ENCODE data around the gene ACOD1. TPM values are rescaled to one million over a fixed set of nuclear protein-coding genes. Genes with fewer than 3 reads are reported as not detected.

Gene ACOD1
- total RNA-seq, 1 donor from 2014 or later: not detected

DNA sequence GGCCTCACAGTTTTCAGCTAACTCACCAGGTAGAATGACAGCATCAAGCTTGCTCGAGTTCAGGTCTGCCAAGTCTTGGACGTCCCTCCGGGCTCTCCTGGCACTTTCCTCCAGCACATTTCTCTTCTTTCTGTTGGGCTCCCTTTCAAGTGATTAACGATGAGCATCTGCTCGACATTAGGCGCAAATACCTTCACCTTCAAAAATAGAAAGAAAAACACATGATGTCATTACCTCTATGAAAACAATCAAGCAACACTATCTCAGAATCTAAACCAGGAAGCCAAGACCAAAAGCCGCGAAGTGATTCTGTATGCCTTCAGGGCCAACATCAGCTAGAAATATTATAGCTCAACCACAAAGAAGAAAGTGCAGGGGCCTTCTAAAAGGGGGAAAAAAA lies 28.2 kb downstream of the ACOD1 start:
- intact Hi-C loops (cut with DNase I): no loop called here

DNA sequence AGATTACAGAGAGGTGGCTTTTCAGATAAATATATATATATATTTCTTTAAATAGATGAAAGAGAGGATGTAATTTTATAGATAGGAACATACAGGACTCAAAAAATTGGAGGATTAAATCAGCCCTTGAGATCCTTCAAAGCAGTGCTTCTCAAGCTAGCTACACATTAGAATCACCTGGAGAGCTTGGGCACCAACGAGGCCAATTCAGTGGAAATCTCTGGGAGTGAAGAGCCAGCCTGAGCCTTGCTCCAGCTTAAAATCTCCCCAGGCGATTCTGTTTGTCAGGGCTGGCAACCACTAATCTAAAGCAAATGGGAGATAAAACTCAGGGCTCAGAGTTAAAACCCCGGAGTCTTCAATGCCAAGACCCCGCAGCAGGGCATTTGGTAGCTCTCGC lies 28.6 kb downstream of the ACOD1 start:
- intact Hi-C loops (cut with DNase I): no loop called here
- no peak for ATAC-seq
- DNase-seq (ENCODE audit: low spot score): no peak

More for the DNA sequence above, 28.2 kb downstream of the ACOD1 start:
- ATAC-seq (no peak), DNase-seq (ENCODE audit: low spot score) (no peak)

DNA sequence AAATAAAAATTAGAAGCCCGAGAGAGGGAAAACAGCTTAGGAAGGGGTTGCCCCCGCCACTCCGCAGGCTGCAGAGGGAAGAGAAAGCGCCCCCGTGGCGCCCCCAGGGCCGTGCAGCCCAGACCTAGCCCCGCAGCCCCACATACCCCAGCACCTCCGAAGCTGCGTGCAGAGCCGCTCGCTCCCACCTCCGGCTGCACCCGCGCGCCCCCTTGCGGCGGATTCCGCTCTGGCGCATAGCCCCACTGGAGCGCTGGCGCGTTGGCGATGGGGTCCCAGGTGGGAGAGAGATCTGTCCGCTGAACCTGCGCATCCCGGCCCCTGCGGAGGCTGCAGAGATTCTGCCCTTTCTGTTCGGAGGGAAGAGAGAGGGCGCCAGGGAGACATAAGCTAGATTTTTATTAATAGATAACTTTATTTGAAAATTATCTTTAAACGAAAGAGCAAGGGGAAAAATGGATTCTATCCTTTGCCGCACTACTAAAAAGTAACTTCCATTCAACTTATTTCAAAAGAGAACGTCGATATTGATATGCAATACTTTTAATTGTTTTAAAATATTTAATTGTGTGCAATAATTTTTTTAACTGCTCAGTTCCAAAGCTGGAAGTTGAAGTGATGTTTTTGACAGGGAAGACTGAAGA lies 31.9 kb downstream of the ACOD1 start:
- DNase-seq (ENCODE audit: low spot score): peak; percentile 92
- intact Hi-C loops (cut with DNase I): no loop called here
- ATAC-seq: peak; percentile 98

DNA sequence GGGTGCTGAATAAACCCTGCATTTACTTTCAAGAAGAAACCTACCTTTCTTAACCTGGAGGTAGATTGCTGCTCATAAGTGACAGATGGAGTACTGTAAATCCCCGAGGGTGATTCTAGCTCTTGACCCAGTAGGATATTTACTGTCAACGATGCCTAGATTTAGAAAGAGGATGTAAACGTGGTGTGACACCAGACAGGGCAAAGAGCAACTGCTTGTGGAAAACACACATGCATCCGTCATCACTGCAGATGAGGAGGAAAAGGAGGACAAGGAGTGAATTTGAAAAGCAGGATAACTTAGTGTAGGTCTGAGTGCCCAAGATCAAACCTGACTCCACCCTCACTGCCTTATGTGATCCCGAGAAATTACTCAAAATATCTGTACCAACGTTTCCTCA lies 33.8 kb downstream of the ACOD1 start:
- no peak for DNase-seq (ENCODE audit: low spot score)
- ATAC-seq: no peak
- intact Hi-C loops (cut with DNase I): no loop called here

DNA sequence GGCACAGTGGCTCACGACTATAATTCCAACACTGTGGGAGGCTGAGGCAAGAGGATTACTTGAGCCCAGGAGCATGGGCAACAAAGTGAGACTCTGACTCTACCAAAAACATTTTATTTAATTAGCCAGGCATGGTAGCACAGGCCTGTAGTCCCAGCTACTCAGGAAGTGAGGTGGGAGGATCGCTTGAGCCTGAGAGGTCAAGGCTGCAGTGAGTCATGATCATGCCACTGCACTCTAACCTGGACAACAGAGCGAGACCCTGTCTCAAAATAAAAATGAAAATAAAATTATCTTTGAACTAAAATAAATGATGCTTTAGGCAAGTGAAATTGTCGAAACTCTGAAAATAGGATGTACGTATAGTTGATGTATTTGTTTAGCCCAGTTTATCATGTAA lies 35.4 kb downstream of the ACOD1 start:
- DNase-seq (ENCODE audit: low spot score): no peak
- intact Hi-C loops (cut with DNase I): no loop called here
- ATAC-seq: no peak

DNA sequence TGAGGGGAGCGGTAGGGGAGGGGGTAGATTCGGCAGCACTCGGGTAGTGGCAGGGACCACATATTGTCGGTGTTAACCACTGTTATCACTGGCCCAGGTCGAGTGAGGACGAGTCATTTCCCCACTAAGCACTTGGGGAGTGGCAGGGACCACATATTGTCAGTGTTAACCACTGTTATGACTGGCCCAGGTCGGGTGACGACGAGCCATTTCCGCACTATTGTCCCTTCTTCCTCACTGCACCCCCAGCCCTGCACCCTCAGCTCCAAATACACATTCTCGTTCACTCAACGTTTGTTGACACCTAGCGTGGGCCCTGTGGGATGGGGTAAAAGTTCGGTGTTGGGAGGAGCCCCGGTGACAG lies 43.1 kb downstream of the ACOD1 start:
- peak; percentile 44 for ATAC-seq
- intact Hi-C loops (cut with DNase I): no loop called here
- DNase-seq (ENCODE audit: low spot score): no peak

DNA sequence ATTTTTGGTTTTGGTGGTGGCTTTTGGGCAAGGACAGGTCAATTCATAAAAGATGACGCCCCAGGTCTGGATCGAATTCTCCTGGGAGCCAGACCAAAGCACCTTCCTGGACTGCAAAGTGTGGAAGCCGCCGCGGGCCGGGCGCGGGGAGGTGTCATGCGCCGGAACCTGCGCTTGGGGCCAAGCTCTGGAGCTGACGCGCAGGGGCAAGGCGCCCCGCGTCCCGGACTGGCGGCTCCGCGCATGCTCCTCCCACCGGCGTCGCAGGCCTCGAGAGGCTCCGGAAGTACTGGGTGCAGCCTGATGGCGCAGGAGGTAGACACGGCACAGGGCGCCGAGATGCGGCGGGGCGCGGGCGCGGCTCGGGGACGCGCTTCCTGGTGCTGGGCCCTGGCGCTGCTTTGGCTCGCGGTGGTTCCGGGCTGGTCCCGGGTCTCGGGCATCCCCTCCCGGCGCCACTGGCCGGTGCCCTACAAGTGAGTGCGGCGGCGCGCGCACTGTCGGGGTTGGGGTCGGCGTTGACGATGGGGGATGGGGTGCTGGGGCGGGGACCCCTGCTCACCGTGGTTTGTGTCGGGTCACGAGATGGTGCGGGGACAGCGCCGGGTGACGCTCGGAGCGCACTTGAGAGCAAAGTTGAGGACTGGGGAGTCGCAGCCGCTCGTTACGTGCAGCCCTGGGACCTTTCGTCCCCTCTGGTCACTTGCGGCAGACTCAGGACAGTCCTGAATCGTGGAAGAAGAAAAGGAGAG lies 43.7 kb downstream of the ACOD1 start, which contains the start of gene CLN5:
Gene CLN5, plus strand, starts transcription at position 286 of the 752 bp plus-strand sequence. Its CDS starts 18 bp downstream, at position 304.
- DNase-seq (ENCODE audit: low spot score) (peak; percentile 95), ATAC-seq (peak; percentile 97)
- intact Hi-C loops (cut with DNase I): no loop called here

DNA sequence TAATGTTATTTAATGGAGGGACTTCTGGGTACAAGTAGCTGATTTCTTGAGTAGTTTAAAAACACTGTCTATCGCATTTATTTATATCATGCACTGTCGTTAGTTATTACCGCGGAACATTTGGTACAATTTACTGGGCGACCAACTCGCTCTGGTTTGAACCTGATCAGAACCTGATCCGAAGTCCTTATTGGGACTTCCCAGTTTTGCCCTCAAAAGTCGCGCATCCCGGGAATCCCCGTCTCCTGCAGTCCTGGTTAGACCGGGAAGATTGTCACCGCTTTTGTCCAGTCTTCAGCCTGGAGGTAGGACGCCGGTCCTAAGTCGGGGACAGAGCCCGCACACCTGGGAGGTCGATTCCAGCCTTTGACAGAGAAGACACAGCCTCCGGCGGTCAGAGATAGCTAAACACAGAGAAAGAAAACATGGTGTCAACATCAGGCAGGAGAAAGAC lies 44.3 kb downstream of the ACOD1 start:
- intact Hi-C loops (cut with DNase I): no loop called here
- ATAC-seq: peak; percentile 60
- DNase-seq (ENCODE audit: low spot score): peak; percentile 71

DNA sequence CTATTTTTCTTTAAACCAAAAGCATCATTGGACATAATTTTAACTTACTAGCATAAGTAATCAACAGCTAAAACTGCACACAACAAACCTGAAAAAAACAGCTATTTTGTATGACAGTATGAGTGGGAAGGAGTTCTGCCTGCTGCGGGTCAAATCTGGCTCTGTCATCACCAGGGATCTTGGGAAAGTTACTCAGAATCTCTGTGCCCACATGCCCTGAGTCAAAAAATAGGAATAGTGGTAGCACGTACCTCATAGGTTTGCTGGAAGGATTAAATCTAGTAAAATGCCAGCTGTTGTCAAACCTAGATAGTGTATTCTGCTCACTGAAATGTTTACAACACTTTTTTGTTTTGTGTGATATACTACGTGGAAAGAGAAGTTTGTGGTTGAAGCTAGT lies 44.7 kb downstream of the ACOD1 start:
- ATAC-seq: no peak
- intact Hi-C loops (cut with DNase I): no loop called here
- no peak for DNase-seq (ENCODE audit: low spot score)

DNA sequence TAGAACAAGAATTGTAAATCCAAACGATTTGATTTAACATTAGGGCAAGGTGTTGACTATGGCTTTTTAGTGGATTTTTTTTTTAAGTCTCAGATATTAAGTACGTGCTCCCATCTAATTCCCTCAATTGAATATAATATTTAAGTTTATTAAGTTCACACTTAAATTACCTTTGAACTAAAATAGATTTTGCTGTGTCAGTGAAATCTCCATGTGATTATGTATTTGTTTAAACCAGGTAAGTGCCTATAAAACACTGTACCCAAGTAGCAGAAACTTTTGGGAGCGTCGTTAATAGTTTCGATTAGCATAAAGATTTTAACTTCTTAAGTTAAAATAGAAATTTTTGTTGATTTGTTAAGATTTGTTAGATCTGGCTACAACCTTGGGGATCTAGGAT lies 45.2 kb downstream of the ACOD1 start:
- intact Hi-C loops (cut with DNase I): no loop called here
- DNase-seq (ENCODE audit: low spot score) (no peak), ATAC-seq (no peak)

DNA sequence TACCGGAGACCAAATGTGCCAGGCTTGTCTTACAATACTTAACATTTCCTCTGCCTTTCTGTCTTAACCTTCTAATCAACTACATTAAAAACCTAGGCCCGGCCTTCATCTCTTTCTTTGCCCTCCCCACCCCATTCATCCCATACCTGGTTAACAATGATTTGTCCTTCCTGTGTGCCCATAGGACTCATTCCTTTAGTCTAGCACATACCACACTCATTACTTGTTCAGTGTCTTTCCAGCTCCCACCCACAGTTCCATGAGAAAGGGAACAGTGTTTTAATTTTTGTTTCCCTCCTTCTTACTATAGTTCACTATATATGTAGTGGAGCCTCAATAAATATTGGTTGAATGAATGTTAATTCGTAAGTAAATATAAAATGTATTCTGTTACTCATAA lies 46.0 kb downstream of the ACOD1 start:
- ATAC-seq: no peak
- DNase-seq (ENCODE audit: low spot score): no peak
- intact Hi-C loops (cut with DNase I): no loop called here

DNA sequence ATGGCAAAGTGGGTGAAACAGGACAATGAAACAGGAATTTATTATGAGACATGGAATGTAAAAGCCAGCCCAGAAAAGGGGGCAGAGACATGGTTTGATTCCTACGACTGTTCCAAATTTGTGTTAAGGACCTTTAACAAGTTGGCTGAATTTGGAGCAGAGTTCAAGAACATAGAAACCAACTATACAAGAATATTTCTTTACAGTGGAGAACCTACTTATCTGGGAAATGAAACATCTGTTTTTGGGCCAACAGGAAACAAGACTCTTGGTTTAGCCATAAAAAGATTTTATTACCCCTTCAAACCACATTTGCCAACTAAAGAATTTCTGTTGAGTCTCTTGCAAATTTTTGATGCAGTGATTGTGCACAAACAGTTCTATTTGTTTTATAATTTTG lies 52.2 kb downstream of the ACOD1 start:
- intact Hi-C loops (cut with DNase I): no loop called here
- no peak for ATAC-seq
- no peak for DNase-seq (ENCODE audit: low spot score)

DNA sequence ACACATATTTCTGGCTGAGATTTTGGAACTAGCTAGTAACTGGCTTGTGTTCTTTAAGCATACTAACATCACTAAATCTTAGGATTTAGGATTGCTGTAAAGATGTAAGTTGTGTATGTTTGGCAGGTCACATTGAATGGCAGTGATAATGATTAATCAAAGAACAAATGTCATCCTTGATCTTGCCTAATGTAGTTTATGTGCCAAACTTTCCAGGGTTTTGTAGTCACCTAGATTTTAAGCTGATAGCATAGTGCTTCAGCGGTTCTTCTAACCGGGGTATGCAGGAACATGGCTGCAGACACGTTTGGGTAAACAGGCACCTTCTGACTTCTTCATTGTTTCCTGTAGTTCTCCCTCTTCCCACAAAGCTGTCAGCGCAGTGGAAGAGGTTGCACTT lies 53.2 kb downstream of the ACOD1 start:
- no peak for DNase-seq (ENCODE audit: low spot score)
- intact Hi-C loops (cut with DNase I): no loop called here
- no peak for ATAC-seq

DNA sequence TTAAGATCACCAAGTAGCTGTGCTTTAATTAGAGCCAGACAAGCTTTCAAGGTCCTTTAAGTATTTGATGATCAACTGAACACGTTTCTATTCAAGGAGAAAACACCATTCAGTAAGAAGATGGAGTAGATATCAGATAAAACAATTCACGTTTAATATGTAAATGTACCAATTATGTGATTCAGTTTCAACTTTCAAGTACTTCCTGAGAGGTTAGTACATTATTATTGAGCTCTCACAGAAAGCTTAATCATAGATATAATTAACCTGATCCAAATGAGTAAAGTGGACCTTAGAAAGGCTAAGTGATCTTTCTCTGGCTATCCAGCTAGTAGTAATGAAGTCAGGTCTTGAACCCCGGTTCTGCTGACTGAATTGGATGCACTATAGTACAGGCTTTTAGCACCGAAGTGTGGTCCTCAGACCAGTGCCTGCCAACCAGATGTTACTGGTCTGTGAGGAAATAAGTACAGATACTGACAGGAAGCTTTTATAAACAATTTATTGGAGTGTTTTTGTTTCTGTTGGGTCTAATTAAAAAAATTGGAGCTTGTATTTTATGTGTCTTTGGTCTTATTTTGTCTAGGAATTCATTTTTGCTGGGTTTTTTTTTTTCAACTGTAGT lies 53.8 kb downstream of the ACOD1 start:
- ATAC-seq: peak; percentile 48
- DNase-seq (ENCODE audit: low spot score): no peak
- intact Hi-C loops (cut with DNase I): no loop called here

DNA sequence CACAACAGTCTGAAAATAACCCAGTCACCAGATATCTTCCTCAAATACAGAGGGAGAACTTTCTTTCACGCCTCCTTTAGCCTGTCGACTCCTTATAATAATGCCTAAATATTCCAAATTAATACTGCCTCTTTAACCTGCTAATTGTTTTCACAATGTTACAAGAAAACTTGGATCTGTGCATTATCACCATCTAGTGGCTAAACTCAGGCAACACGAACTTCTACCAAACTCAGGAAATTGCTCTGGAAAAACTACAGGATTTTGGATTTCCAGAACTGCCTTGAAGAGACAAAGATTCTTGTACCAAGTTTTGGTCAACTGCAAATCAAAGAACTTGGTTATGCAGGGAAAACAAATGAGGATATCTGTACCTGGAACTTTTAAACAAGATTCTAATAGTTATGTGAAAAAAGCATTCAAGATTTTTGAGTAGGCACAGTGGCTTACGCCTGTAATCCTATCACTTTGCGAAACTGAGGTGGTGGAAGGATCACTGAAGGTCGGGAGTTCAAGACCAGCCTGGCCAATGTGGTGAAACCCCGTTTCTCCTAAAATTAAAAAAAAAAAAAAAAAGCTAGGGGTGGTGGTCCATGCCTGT lies 54.4 kb downstream of the ACOD1 start:
- DNase-seq (ENCODE audit: low spot score): no peak
- intact Hi-C loops (cut with DNase I): no loop called here
- ATAC-seq: peak; percentile 62

Other genes starting within 250 kb of the ACOD1 start
- gene KCTD12, start 62.1 kb upstream of the ACOD1 start, total RNA-seq: 202 TPM
- 46.5 TPM for gene CLN5, start 43.6 kb downstream of the ACOD1 start, total RNA-seq
- gene FBXL3, start 78.6 kb downstream of the ACOD1 start, total RNA-seq: 88.8 TPM